Measurements from ENCODE around the gene CYP4F2. TPM values are rescaled to one million over a fixed set of nuclear protein-coding genes. Genes with fewer than 3 reads are reported as not detected.
"Not testable (repeated sequence)": the region's sequence is repeated elsewhere in the genome, so short reads cannot be mapped to it uniquely, and the experiment has no call there.

Gene CYP4F2
- total and polyA plus RNA-seq, 2 donors (not counting 1 experiment from before 2014, with no cell fraction given): not detected

GRCh38 chr19:15885919-15886318 is 12.0 kb downstream of the CYP4F2 start:
- H3K27ac ChIP-seq (ENCODE audit: insufficient read depth, low read length): no peak overlapping the region
- DNase-seq (ENCODE audit: low read depth in 2 of 2): no peak
- no peak overlapping the region for H2AFZ ChIP-seq (ENCODE audit: low read length)
- no peaks in the 10 kb centered on the region for H3K9me3 ChIP-seq (ENCODE audit: control insufficient read depth, insufficient read depth, low read depth, low read length)
- TF ChIP-seq EZH2 (IDR thresholded peaks at IDR 0.05; ENCODE audit: low read length, missing control alignments): no peak
- TF ChIP-seq CTCF (conservative IDR thresholded peaks at IDR 0.05 in 1 of 2, IDR thresholded peaks at IDR 0.05 in 1 of 2; ENCODE audit: low read depth in 1 of 2, low read length in 2 of 2): no peak
- H3K27me3 ChIP-seq (ENCODE audit: control insufficient read depth, insufficient read depth, low read length): no peaks in the 10 kb centered on the region
- H3K9ac ChIP-seq (ENCODE audit: insufficient read depth, low read length): no peak overlapping the region
- H3K4me2 ChIP-seq (ENCODE audit: extremely low read depth, insufficient read depth, low read length): no peak overlapping the region
- no peaks in the 10 kb centered on the region for H3K79me2 ChIP-seq (ENCODE audit: control insufficient read depth, insufficient read depth, low read length)
- no peaks in the 10 kb centered on the region for H4K20me1 ChIP-seq (ENCODE audit: control insufficient read depth, extremely low read depth, insufficient read depth, low read length)
- no peaks in the 10 kb centered on the region for H3K36me3 ChIP-seq (ENCODE audit: control insufficient read depth, insufficient read depth, low read length)
- H3K4me3 ChIP-seq (replicated peaks in 1 of 4; ENCODE audit: control extremely low read depth in 1 of 4, insufficient read depth in 1 of 4, low read depth in 3 of 4, low read length in 4 of 4): no peak overlapping the region
- H3K4me1 ChIP-seq (ENCODE audit: control insufficient read depth, extremely low read depth, insufficient read depth, low read length): no peaks in the 10 kb centered on the region

DNA sequence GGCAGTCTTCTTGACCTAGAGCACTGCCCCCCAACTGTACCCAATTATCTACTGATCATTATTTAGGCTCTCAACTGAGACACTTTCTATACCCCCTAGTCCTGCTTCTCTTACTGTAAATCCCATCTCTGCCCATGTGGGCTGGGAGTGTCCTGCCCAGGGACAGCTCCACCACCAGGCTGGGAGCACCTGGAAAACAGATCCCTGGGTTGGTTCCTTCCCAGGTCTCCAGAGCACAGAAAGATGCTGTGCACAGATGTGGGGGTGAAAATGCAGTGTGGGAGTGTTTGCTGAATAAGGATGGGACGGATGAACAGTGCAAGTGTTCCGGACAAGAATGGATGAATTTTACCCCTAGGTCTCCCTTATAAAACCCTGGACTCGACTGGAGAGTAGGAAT is 12.7 kb downstream of the CYP4F2 start:
- DNase-seq (ENCODE audit: low read depth in 2 of 2): no peak
- H3K4me1 ChIP-seq (ENCODE audit: control insufficient read depth, extremely low read depth, insufficient read depth, low read length): no peaks in the 10 kb centered on the region
- no peak overlapping the region for H3K4me2 ChIP-seq (ENCODE audit: extremely low read depth, insufficient read depth, low read length)
- H3K27me3 ChIP-seq (ENCODE audit: control insufficient read depth, insufficient read depth, low read length): no peaks in the 10 kb centered on the region
- H3K36me3 ChIP-seq (ENCODE audit: control insufficient read depth, insufficient read depth, low read length): no peaks in the 10 kb centered on the region
- H3K79me2 ChIP-seq (ENCODE audit: control insufficient read depth, insufficient read depth, low read length): no peaks in the 10 kb centered on the region
- no peaks in the 10 kb centered on the region for H4K20me1 ChIP-seq (ENCODE audit: control insufficient read depth, extremely low read depth, insufficient read depth, low read length)
- no peak for TF ChIP-seq CTCF (conservative IDR thresholded peaks at IDR 0.05 in 1 of 2, IDR thresholded peaks at IDR 0.05 in 1 of 2; ENCODE audit: low read depth in 1 of 2, low read length in 2 of 2)
- TF ChIP-seq EZH2 (IDR thresholded peaks at IDR 0.05; ENCODE audit: low read length, missing control alignments): no peak
- H3K4me3 ChIP-seq (replicated peaks in 1 of 4; ENCODE audit: control extremely low read depth in 1 of 4, insufficient read depth in 1 of 4, low read depth in 3 of 4, low read length in 4 of 4): no peak overlapping the region
- H2AFZ ChIP-seq (ENCODE audit: low read length): no peak overlapping the region
- H3K9ac ChIP-seq (ENCODE audit: insufficient read depth, low read length): no peak overlapping the region
- H3K27ac ChIP-seq (ENCODE audit: insufficient read depth, low read length): no peak overlapping the region
- H3K9me3 ChIP-seq (ENCODE audit: control insufficient read depth, insufficient read depth, low read depth, low read length): no peaks in the 10 kb centered on the region

- H3K9me3 ChIP-seq (ENCODE audit: control insufficient read depth, insufficient read depth, low read depth, low read length); H2AFZ ChIP-seq (ENCODE audit: low read length); H3K27ac ChIP-seq (ENCODE audit: insufficient read depth, low read length); DNase-seq (ENCODE audit: low read depth in 2 of 2); H4K20me1 ChIP-seq (ENCODE audit: control insufficient read depth, extremely low read depth, insufficient read depth, low read length); H3K9ac ChIP-seq (ENCODE audit: insufficient read depth, low read length); H3K36me3 ChIP-seq (ENCODE audit: control insufficient read depth, insufficient read depth, low read length); H3K4me3 ChIP-seq (replicated peaks in 1 of 4; ENCODE audit: control extremely low read depth in 1 of 4, insufficient read depth in 1 of 4, low read depth in 3 of 4, low read length in 4 of 4); H3K27me3 ChIP-seq (ENCODE audit: control insufficient read depth, insufficient read depth, low read length); H3K79me2 ChIP-seq (ENCODE audit: control insufficient read depth, insufficient read depth, low read length); H3K4me2 ChIP-seq (ENCODE audit: extremely low read depth, insufficient read depth, low read length); H3K4me1 ChIP-seq (ENCODE audit: control insufficient read depth, extremely low read depth, insufficient read depth, low read length): not testable (repeated sequence)
Measured at GRCh38 chr19:15883329-15883728, 14.5 kb downstream of the CYP4F2 start.
